Mesenchymal stem cell (in vitro differentiated cells and primary cell): ENCODE data around the gene YWHAE. TPM values are rescaled to one million over a fixed set of nuclear protein-coding genes. Genes with fewer than 3 reads are reported as not detected.

Source experiments
- small RNA-seq: library from polyadenylated mRNA; stranded (forward); fragments of <200 nt; extraction: miRNeasy Mini kit (QIAGEN cat#:217004); gene quantifications from one replicate; pipeline ENCODE3, GENCODE V24; 2013; ENCODE audit warnings: low read depth

YWHAE gene

Small RNA genes lying within 50 kb of the gene (small RNA-seq; reads per million reads assigned to genes)
- not detected for gene AC032044.2
